Endothelial cell of umbilical vein (primary cell): ENCODE data around the gene DAPK2.

Experiments
- CTCF ChIP-seq, 2 donors: IDR thresholded peaks; 1 replicate in 1 of 2; 2 replicates in 1 of 2; pipeline ENCODE4 v1.5.1; 2011; ENCODE audit warnings: low read length in 2 of 2, mild to moderate bottlenecking in 2 of 2, moderate library complexity in 2 of 2, control low read depth in 1 of 2, inconsistent platforms in 1 of 2, low read depth in 1 of 2; ENCODE audit not compliant: insufficient read depth in 1 of 2; ENCODE audit errors: extremely low read depth in 1 of 2
- EZH2 ChIP-seq: IDR thresholded peaks from 2 replicates; pipeline ENCODE4 v1.6.1; 2012; ENCODE audit warnings: borderline replicate concordance, low read depth, mild to moderate bottlenecking, moderate library complexity, low read length, inconsistent platforms; ENCODE audit not compliant: severe bottlenecking
- FOS ChIP-seq: IDR thresholded peaks from 2 replicates; pipeline ENCODE4 v1.6.1; 2011; ENCODE audit warnings: mild to moderate bottlenecking, low read length, moderate library complexity, borderline replicate concordance; ENCODE audit not compliant: insufficient read depth
- GATA2 ChIP-seq: IDR thresholded peaks from 2 replicates; pipeline ENCODE4 v1.7.0; 2011; ENCODE audit warnings: low read depth, mild to moderate bottlenecking, moderate library complexity, mixed read lengths, low read length; ENCODE audit not compliant: insufficient read length, insufficient read depth
- JUN ChIP-seq: IDR thresholded peaks from 2 replicates; pipeline ENCODE4 v1.6.1; 2011; ENCODE audit warnings: borderline replicate concordance, low read depth; ENCODE audit not compliant: insufficient read length, insufficient read depth
- MAX ChIP-seq: IDR thresholded peaks from 2 replicates; pipeline ENCODE4 v1.6.1; 2011; ENCODE audit not compliant: insufficient read depth, insufficient read length
- POLR2A ChIP-seq: IDR thresholded peaks from 2 replicates; pipeline ENCODE4 v1.6.1; 2012; ENCODE audit warnings: low read depth, mild to moderate bottlenecking, control low read depth, low read length
- POLR2AphosphoS5 ChIP-seq: IDR thresholded peaks from 2 replicates; pipeline ENCODE4 v1.6.1; 2012; ENCODE audit warnings: low read depth, mild to moderate bottlenecking, control low read depth, low read length, moderate library complexity; ENCODE audit not compliant: insufficient read depth

GRCh38 chr15:63946524-63947065 is 99.7 kb downstream of the DAPK2 start:
- no peak for TF ChIP-seq CTCF (IDR thresholded peaks at IDR 0.05; ENCODE audit: extremely low read depth in 1 of 2, insufficient read depth in 1 of 2, low read depth in 1 of 2, low read length in 2 of 2)
- no peak for TF ChIP-seq POLR2A
- TF ChIP-seq POLR2AphosphoS5: no peak
- TF ChIP-seq JUN: no peak
- TF ChIP-seq EZH2: no peak
- no peak for TF ChIP-seq MAX
- no peak for TF ChIP-seq FOS
- no peak for TF ChIP-seq GATA2
